SU-DHL-6 (cell line): ENCODE results near the gene PPP2R5C.

Experiments used
- H2AFZ ChIP-seq: fragments of 200-600 bp; sonication (generic); 2 replicates; pipeline ENCODE4 v1.6.1; 2014; ENCODE audit warnings: low read depth, mild to moderate bottlenecking, moderate library complexity, mixed read lengths, antibody characterized with exemption, low read length; ENCODE audit not compliant: severe bottlenecking
- H3F3A ChIP-seq: fragments of 200-600 bp; shearing (Covaris generic); 2 replicates; pipeline ENCODE4 v1.6.0; 2016; ENCODE audit warnings: antibody characterized with exemption, mild to moderate bottlenecking; ENCODE audit not compliant: insufficient read depth
- H3K27ac ChIP-seq: fragments of 200-600 bp; sonication (generic); 2 replicates; pipeline ENCODE4 v1.5.1; 2016; ENCODE audit warnings: low read depth, mild to moderate bottlenecking, low read length, moderate library complexity, mixed read lengths
- H3K27me3 ChIP-seq: fragments of 200-600 bp; sonication (generic), shearing (Covaris generic); 2 replicates; pipeline ENCODE4 v1.6.0; 2014; ENCODE audit warnings: mild to moderate bottlenecking, low read length
- H3K36me3 ChIP-seq: fragments of 200-600 bp; sonication (generic); 2 replicates; pipeline ENCODE4 v1.6.1; 2014; ENCODE audit warnings: mild to moderate bottlenecking, low read length, mixed read lengths
- H3K4me2 ChIP-seq: fragments of 300-600, 200-600 bp; shearing (Covaris generic), sonication (generic); 2 replicates; pipeline ENCODE4 v1.6.0; 2014; ENCODE audit warnings: low read length, low read depth, mild to moderate bottlenecking; ENCODE audit not compliant: poor library complexity, severe bottlenecking
- H3K4me3 ChIP-seq: fragments of 200-600 bp; sonication (generic); 2 replicates; pipeline ENCODE4 v1.5.1; 2014; ENCODE audit warnings: antibody characterized with exemption, low read length, mild to moderate bottlenecking, mixed read lengths; ENCODE audit not compliant: insufficient read depth, poor library complexity, severe bottlenecking
- H3K79me2 ChIP-seq: fragments of 200-600 bp; sonication (generic); 2 replicates; pipeline ENCODE4 v1.6.1; 2014; ENCODE audit warnings: mild to moderate bottlenecking, low read length, moderate library complexity; ENCODE audit not compliant: insufficient read depth
- H3K9ac ChIP-seq: fragments of 200-600 bp; sonication (generic); 2 replicates; pipeline ENCODE4 v1.7.0; 2014; ENCODE audit warnings: mild to moderate bottlenecking, low read length
- H3K9me2 ChIP-seq: fragments of 200-600 bp; sonication (generic); replicated peaks from 2 replicates; pipeline ENCODE4 v1.6.1; 2014; ENCODE audit warnings: low read length; ENCODE audit not compliant: insufficient read depth
- H3K9me3 ChIP-seq: fragments of 200-600 bp; sonication (generic); 2 replicates; pipeline ENCODE4 v1.6.1; 2014; ENCODE audit warnings: low read length, mixed read lengths; ENCODE audit not compliant: insufficient read depth
- H4K20me1 ChIP-seq: fragments of 200-600 bp; sonication (generic); 2 replicates; pipeline ENCODE4 v1.6.1; 2014; ENCODE audit warnings: low read depth, mild to moderate bottlenecking, antibody characterized with exemption, low read length, moderate library complexity, mixed read lengths
- EZH2phosphoT487 ChIP-seq: fragments of 200-600 bp; sonication (generic), shearing (Covaris generic); conservative IDR thresholded peaks from 2 replicates; pipeline ENCODE4 v1.6.1; 2018; ENCODE audit warnings: mild to moderate bottlenecking, antibody characterized with exemption, low read length, moderate library complexity, mixed read lengths
- TF ChIP-seq, protein P1 (sequence below): fragments of 200-600 bp; sonication (generic); IDR thresholded peaks from one replicate; pipeline ENCODE4 v1.5.1; 2017; ENCODE audit warnings: antibody characterized with exemption, mild to moderate bottlenecking, low read length, moderate library complexity; ENCODE audit not compliant: insufficient read depth, poor library complexity, severe bottlenecking

The PPP2R5C gene

DNA sequence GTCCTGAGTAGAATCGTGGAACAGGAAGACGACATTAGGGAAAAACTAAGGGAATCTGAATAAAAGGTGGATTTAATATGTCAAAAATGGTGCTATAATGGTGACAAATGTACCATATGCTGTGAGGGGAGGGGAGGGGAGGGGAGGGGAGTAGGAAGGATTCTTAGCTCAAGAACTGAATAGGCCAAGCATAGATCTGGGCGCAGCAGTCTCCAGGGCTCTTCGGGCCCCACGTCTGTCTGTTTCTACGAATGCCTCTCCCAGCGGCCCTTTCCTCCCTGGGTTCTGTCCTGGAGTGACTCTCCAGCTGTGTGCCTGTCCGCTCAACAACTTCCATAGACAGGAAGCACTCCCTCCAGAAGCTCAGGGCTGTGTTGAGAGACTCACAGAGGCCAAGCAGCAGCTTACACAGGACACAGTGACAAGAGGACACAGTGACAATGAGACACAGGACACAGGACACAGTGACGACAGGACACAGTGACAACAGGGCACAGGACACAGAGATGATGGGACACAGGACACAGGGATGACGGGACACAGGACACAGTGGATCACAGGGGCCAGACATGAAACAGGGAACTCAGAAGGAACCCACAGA, 42.4 kb upstream of the PPP2R5C start:
- Histone ChIP-seq H3K4me2 (no peak overlapping the region), H3K9ac (no peak overlapping the region), H3K27ac (no peak overlapping the region), H3K27me3 (no peaks in the 10 kb centered on the region), H3K9me2 (no peaks in the 10 kb centered on the region), H2AFZ (no peak overlapping the region), H3K9me3 (no peaks in the 10 kb centered on the region), H3K4me3 (no peak overlapping the region), H3F3A (no peaks in the 10 kb centered on the region), H4K20me1 (no peaks in the 10 kb centered on the region), H3K36me3 (no peaks in the 10 kb centered on the region), H3K79me2 (no peaks in the 10 kb centered on the region)
- TF ChIP-seq, protein P1, sequence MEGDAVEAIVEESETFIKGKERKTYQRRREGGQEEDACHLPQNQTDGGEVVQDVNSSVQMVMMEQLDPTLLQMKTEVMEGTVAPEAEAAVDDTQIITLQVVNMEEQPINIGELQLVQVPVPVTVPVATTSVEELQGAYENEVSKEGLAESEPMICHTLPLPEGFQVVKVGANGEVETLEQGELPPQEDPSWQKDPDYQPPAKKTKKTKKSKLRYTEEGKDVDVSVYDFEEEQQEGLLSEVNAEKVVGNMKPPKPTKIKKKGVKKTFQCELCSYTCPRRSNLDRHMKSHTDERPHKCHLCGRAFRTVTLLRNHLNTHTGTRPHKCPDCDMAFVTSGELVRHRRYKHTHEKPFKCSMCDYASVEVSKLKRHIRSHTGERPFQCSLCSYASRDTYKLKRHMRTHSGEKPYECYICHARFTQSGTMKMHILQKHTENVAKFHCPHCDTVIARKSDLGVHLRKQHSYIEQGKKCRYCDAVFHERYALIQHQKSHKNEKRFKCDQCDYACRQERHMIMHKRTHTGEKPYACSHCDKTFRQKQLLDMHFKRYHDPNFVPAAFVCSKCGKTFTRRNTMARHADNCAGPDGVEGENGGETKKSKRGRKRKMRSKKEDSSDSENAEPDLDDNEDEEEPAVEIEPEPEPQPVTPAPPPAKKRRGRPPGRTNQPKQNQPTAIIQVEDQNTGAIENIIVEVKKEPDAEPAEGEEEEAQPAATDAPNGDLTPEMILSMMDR: no peak
- no peak for TF ChIP-seq EZH2phosphoT487

DNA sequence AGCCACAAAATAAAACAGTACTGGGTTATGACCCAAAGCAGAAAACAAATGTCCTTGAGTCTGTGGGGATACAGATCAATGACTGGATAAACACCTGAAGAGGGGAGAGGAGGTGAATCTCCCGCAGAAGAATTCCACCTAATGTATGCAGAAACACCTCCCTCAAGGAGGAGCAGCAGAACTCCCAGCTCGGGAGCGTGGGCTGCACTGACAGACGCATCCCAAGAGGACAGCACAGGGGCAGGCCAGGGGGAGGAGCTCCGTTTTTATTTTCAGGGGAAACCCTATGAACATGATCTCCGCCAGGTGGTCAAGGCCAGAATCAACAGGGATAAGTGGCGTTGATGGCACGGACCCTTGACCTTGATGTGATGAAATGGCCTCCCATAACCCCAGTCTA, 41.8 kb upstream of the PPP2R5C start:
- no peak overlapping the region for H3K4me3 ChIP-seq

DNA sequence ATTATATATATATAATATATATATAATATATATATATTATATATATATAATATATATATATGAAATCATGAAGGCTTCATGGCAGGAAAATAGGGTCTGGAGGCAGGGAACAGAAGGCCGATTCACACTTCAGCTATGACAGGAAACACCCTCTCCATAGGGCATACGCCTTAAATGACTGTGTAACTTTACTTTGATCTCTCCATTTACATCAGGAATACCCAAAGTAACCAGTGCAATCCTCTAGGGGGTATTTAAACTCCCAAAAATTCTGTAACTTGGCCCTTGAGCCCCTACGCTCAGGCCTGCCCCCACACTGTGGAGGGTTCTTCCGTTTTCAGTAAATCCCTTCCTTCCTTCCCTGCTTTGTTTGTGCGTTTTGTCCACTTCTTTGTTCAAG, 40.4 kb upstream of the PPP2R5C start:
- no peaks in the 10 kb centered on the region for H3K36me3 ChIP-seq
- H3K27me3 ChIP-seq: no peaks in the 10 kb centered on the region
- H3K9ac ChIP-seq: no peak overlapping the region
- H3F3A ChIP-seq: peaks cover 3% of the 10 kb centered on the region; the same call in 1 of the 2 replicates
- H3K9me3 ChIP-seq: no peaks in the 10 kb centered on the region
- H3K79me2 ChIP-seq: no peaks in the 10 kb centered on the region
- H3K9me2 ChIP-seq: no peaks in the 10 kb centered on the region
- no peaks in the 10 kb centered on the region for H4K20me1 ChIP-seq
- H3K27ac ChIP-seq: no peak overlapping the region
- H3K4me3 ChIP-seq: no peak overlapping the region
- TF ChIP-seq, protein P1: no peak
- TF ChIP-seq EZH2phosphoT487: no peak
- no peak overlapping the region for H2AFZ ChIP-seq
- no peak overlapping the region for H3K4me2 ChIP-seq

More for the DNA sequence above, 41.8 kb upstream of the PPP2R5C start:
- Histone ChIP-seq H3K27ac (no peak overlapping the region), H3K36me3 (no peaks in the 10 kb centered on the region), H3K79me2 (no peaks in the 10 kb centered on the region), H2AFZ (no peak overlapping the region), H3F3A (peaks cover 3% of the 10 kb centered on the region; the same call in 1 of the 2 replicates), H3K9me2 (no peaks in the 10 kb centered on the region), H3K27me3 (no peaks in the 10 kb centered on the region), H3K4me2 (no peak overlapping the region), H4K20me1 (no peaks in the 10 kb centered on the region), H3K9ac (no peak overlapping the region), H3K9me3 (no peaks in the 10 kb centered on the region)
- TF ChIP-seq EZH2phosphoT487: no peak
- TF ChIP-seq, protein P1: no peak
